ENCODE results near the gene KRTAP10-12.

- no peak for TF ChIP-seq NFE2L1 (CRISPR knock-in tag; IDR thresholded peaks at IDR 0.05; ENCODE audit: borderline replicate concordance)
- TF ChIP-seq, protein P1, sequence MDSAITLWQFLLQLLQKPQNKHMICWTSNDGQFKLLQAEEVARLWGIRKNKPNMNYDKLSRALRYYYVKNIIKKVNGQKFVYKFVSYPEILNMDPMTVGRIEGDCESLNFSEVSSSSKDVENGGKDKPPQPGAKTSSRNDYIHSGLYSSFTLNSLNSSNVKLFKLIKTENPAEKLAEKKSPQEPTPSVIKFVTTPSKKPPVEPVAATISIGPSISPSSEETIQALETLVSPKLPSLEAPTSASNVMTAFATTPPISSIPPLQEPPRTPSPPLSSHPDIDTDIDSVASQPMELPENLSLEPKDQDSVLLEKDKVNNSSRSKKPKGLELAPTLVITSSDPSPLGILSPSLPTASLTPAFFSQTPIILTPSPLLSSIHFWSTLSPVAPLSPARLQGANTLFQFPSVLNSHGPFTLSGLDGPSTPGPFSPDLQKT (CRISPR knock-in tag; IDR thresholded peaks at IDR 0.05; ENCODE audit: borderline replicate concordance): no peak
- TF ChIP-seq RBFOX2 (IDR thresholded peaks at IDR 0.05; ENCODE audit: low read depth, low read length): no peak
- TF ChIP-seq, protein P2, sequence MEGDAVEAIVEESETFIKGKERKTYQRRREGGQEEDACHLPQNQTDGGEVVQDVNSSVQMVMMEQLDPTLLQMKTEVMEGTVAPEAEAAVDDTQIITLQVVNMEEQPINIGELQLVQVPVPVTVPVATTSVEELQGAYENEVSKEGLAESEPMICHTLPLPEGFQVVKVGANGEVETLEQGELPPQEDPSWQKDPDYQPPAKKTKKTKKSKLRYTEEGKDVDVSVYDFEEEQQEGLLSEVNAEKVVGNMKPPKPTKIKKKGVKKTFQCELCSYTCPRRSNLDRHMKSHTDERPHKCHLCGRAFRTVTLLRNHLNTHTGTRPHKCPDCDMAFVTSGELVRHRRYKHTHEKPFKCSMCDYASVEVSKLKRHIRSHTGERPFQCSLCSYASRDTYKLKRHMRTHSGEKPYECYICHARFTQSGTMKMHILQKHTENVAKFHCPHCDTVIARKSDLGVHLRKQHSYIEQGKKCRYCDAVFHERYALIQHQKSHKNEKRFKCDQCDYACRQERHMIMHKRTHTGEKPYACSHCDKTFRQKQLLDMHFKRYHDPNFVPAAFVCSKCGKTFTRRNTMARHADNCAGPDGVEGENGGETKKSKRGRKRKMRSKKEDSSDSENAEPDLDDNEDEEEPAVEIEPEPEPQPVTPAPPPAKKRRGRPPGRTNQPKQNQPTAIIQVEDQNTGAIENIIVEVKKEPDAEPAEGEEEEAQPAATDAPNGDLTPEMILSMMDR (CRISPR knock-in tag; IDR thresholded peaks at IDR 0.05): no peak
- TF ChIP-seq, protein P3, sequence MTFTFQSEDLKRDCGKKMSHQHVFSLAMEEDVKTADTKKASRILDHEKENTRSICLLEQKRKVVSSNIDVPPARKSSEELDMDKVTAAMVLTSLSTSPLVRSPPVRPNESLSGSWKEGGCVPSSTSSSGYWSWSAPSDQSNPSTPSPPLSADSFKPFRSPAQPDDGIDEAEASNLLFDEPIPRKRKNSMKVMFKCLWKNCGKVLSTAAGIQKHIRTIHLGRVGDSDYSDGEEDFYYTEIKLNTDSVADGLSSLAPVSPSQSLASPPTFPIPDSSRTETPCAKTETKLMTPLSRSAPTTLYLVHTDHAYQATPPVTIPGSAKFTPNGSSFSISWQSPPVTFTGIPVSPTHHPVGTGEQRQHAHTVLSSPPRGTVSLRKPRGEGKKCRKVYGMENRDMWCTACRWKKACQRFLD (CRISPR knock-in tag; IDR thresholded peaks at IDR 0.05; ENCODE audit: borderline replicate concordance): no peak
- TF ChIP-seq HOXA3 (CRISPR knock-in tag; IDR thresholded peaks at IDR 0.05): no peak
- TF ChIP-seq, protein P4, sequence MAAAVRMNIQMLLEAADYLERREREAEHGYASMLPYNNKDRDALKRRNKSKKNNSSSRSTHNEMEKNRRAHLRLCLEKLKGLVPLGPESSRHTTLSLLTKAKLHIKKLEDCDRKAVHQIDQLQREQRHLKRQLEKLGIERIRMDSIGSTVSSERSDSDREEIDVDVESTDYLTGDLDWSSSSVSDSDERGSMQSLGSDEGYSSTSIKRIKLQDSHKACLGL (CRISPR knock-in tag; IDR thresholded peaks at IDR 0.05): no peak
- TF ChIP-seq BHLHE40 (IDR thresholded peaks at IDR 0.05; ENCODE audit: low read length): no peak
- no peak for TF ChIP-seq SETDB1 (CRISPR knock-in tag; IDR thresholded peaks at IDR 0.05; ENCODE audit: borderline replicate concordance)
- no peak for TF ChIP-seq EZH2 (conservative IDR thresholded peaks at IDR 0.05; ENCODE audit: low read depth, low read length)
- no peak for TF ChIP-seq SMARCC2 (IDR thresholded peaks at IDR 0.05)
- no peak for TF ChIP-seq TFAP4 (IDR thresholded peaks at IDR 0.05; ENCODE audit: borderline replicate concordance, low read depth)
- TF ChIP-seq, protein P5, sequence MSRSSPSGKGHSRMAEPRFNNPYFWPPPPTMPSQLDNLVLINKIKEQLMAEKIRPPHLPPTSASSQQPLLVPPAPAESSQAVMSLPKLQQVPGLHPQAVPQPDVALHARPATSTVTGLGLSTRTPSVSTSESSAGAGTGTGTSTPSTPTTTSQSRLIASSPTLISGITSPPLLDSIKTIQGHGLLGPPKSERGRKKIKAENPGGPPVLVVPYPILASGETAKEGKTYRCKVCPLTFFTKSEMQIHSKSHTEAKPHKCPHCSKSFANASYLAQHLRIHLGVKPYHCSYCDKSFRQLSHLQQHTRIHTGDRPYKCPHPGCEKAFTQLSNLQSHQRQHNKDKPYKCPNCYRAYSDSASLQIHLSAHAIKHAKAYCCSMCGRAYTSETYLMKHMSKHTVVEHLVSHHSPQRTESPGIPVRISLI (CRISPR knock-in tag; IDR thresholded peaks at IDR 0.05; ENCODE audit: borderline replicate concordance): no peak
These were observed 38.8 kb downstream of the KRTAP10-12 start for GRCh38 chr21:44735821-44736220.
